ENCODE measurements around the gene ACADL.

ACADL gene

GRCh38 chr2:210169516-210170195 is 55.6 kb downstream of the ACADL start:
- DNase-seq: no peak

GRCh38 chr2:210167227-210167626 is 58.0 kb downstream of the ACADL start:
- no peak for DNase-seq

- no peak for DNase-seq
These were observed 62.7 kb downstream of the ACADL start for GRCh38 chr2:210162466-210163124.

- no peak for DNase-seq
These were observed 66.2 kb downstream of the ACADL start for GRCh38 chr2:210159059-210159458.

GRCh38 chr2:210158236-210158635 is 67.0 kb downstream of the ACADL start:
- DNase-seq: no peak

GRCh38 chr2:210157526-210157925 is 67.7 kb downstream of the ACADL start:
- no peak for DNase-seq

GRCh38 chr2:210147614-210148013 is 77.6 kb downstream of the ACADL start:
- no peak for DNase-seq
